Measurements from ENCODE around the gene CALR3. TPM values are rescaled to one million over a fixed set of nuclear protein-coding genes. Genes with fewer than 3 reads are reported as not detected.
A peak's percentile ranks its signal among the peaks of the same experiment; 100 is the strongest.

The CALR3 gene
- total RNA-seq, 1 donor from 2014 or later, result not detected

DNA sequence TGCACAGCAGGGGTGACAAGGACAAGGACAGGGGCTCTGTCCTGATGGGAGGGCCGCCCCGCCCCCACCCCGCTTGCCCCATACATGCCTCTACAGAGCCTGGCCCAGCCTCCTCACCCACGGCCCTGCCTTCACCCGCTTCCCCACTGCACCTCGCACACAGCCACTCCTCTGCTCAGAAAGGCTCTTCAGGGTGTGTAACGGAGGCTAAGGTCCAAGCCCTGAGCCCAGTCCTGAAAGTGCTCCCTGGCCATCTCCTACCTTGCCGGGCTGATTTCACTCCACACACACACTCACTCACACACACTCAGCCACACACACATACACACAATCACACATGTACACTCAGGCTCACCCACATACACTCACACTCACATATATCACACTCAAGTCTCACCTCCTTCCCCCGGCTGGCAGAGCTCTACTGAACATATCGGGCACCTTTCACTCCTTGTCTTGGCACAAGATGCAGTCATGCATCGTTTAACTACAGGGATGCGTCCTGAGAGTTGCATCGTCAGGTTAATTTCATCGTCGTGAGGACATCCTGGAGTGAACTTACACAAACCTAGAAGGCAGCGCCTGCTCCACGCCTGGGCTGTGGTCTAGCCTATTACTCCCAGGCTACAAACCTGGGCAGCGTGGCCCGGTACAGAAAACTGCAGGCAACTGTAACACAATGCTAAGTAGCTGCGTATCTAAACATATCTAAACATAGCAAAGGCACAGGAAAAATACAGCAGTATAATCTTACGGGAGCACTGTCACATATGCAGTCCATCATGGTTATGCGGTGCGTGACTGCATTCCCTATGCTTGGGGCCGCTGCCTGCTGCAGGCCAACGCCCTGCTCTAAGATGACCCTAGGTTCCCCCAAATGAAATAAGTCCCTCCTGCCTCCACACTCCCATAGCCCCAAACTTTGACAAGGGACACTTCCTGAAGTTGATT, 37.3 kb downstream of the CALR3 start:
- no peaks in the 10 kb centered on the region for H3K27me3 ChIP-seq (ENCODE audit: control insufficient read depth, insufficient read depth, low read length)
- no peak overlapping the region for H3K4me3 ChIP-seq (ENCODE audit: low read depth, low read length)
- TF ChIP-seq, protein P1, sequence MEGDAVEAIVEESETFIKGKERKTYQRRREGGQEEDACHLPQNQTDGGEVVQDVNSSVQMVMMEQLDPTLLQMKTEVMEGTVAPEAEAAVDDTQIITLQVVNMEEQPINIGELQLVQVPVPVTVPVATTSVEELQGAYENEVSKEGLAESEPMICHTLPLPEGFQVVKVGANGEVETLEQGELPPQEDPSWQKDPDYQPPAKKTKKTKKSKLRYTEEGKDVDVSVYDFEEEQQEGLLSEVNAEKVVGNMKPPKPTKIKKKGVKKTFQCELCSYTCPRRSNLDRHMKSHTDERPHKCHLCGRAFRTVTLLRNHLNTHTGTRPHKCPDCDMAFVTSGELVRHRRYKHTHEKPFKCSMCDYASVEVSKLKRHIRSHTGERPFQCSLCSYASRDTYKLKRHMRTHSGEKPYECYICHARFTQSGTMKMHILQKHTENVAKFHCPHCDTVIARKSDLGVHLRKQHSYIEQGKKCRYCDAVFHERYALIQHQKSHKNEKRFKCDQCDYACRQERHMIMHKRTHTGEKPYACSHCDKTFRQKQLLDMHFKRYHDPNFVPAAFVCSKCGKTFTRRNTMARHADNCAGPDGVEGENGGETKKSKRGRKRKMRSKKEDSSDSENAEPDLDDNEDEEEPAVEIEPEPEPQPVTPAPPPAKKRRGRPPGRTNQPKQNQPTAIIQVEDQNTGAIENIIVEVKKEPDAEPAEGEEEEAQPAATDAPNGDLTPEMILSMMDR (IDR thresholded peaks at IDR 0.05; ENCODE audit: insufficient read depth, low read length, poor library complexity, severe bottlenecking), result no peak
- DNase-seq (ENCODE audit: low read depth), result no peak
- H3K36me3 ChIP-seq (ENCODE audit: control insufficient read depth, insufficient read depth, low read length), result no peaks in the 10 kb centered on the region

DNA sequence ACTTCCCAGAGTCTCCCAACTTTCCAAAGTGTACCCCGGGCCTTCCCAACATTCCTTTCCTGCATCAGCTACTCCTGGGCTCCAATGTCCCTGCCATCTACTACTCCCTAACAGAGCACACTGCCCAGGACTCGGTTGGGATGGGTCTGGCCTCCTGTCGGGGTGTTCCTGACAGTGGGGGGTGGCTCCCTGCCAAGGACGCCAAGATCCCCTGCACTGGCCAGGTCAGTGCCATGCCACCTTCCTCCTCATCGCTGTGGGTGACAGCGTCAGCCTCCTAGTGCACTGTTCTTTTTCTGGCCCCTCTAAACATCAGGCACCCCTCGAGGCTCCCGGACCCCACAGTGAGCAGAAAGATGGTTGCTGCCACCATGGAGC, 38.0 kb downstream of the CALR3 start:
- Histone ChIP-seq H3K36me3 (ENCODE audit: control insufficient read depth, insufficient read depth, low read length) (no peaks in the 10 kb centered on the region), H3K27me3 (ENCODE audit: control insufficient read depth, insufficient read depth, low read length) (no peaks in the 10 kb centered on the region), H3K4me3 (ENCODE audit: low read depth, low read length) (no peak overlapping the region)
- DNase-seq (ENCODE audit: low read depth), result no peak
- TF ChIP-seq, protein P1 (IDR thresholded peaks at IDR 0.05; ENCODE audit: insufficient read depth, low read length, poor library complexity, severe bottlenecking), result no peak

DNA sequence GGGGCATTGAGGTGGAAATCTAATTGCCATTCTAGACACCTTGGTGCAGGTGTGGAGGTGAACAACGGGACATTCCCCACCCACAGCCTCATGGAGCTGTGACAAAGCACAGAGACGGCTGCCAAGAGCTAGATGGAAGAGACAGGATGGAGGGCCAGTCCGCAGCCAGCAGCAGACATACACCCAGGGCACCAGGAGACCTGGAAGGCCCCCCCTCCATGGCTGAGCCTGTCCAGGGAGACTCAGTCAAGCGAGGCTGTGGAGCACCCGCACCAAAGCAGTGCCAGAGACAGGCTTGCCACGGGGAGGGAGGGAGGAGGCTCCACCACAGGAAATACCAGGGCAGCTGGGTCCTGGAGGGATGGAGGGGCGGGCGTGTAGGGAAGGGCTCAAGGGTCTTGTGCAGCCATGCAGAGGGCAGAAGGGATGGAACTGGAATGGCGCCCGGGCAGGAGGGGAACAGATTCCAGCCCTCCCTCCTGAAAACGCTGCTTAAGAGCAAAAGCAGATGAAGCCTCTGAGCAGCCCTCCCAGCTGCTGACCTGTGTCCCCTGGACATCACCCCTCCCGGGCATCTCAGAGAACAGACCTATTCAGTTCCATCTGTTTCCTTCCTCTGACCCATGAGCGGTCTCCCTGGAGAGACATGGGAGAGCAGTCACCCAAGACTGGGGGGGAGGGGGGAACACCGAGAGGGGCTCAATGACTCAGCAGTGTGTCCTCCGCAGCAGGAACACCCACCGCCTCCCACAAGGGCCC, 38.6 kb downstream of the CALR3 start:
- TF ChIP-seq, protein P1 (IDR thresholded peaks at IDR 0.05; ENCODE audit: insufficient read depth, low read length, poor library complexity, severe bottlenecking), result no peak
- no peak for DNase-seq (ENCODE audit: low read depth)
- H3K4me3 ChIP-seq (ENCODE audit: low read depth, low read length), result peak overlapping the region; percentile 4
- no peaks in the 10 kb centered on the region for H3K36me3 ChIP-seq (ENCODE audit: control insufficient read depth, insufficient read depth, low read length)
- H3K27me3 ChIP-seq (ENCODE audit: control insufficient read depth, insufficient read depth, low read length), result no peaks in the 10 kb centered on the region

DNA sequence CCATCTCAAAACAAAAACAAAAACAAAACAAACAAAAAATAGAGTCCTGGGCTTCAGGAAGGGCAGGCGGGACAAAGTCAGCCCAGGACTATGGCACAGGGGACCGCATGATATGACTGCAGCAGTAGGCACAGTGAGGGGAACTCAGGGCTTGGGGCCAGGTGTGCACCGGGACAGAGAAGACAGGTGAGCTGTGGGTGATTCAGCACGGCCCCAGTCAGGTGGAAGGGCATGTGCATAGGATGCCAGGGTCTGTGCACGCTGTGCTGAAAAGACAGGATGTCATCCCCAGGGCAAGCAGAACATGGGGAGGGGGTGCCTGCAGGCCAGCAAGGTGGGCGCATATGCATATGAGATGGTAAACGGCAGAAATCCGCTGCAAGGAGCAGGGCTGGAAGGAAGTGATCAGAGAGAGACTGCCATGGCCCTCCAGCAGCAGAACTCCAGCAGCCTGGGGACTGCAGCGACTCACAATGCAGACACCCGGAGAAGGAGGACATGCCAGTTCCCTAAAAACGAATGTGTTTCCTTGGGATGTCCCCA, 39.2 kb downstream of the CALR3 start:
- no peak for DNase-seq (ENCODE audit: low read depth)
- peak overlapping the region; percentile 4 for H3K4me3 ChIP-seq (ENCODE audit: low read depth, low read length)
- TF ChIP-seq, protein P1 (IDR thresholded peaks at IDR 0.05; ENCODE audit: insufficient read depth, low read length, poor library complexity, severe bottlenecking), result no peak
- no peaks in the 10 kb centered on the region for H3K36me3 ChIP-seq (ENCODE audit: control insufficient read depth, insufficient read depth, low read length)
- no peaks in the 10 kb centered on the region for H3K27me3 ChIP-seq (ENCODE audit: control insufficient read depth, insufficient read depth, low read length)

DNA sequence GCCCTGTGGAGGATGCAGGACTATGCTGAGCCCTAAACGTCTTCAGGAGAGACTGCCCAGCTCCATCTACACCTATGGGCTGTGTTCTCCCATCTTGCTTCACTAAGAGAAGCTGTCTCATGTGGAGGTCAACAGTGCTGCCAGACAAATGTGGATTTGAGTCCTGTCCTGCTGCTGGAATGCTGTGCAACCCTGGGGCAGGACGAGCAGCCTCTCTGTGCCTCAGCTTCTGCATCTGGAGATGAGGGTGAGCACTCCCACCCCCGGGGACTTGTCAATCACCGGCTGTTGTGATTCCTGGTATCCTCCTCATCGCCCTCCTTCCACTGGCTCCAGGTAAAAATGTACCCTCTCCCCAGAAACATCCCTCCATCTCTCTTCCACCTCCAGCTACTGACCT, 40.5 kb downstream of the CALR3 start:
- DNase-seq (ENCODE audit: low read depth), result no peak
- TF ChIP-seq, protein P1 (IDR thresholded peaks at IDR 0.05; ENCODE audit: insufficient read depth, low read length, poor library complexity, severe bottlenecking), result no peak
- no peak overlapping the region for H3K4me3 ChIP-seq (ENCODE audit: low read depth, low read length)
- no peaks in the 10 kb centered on the region for H3K36me3 ChIP-seq (ENCODE audit: control insufficient read depth, insufficient read depth, low read length)
- no peaks in the 10 kb centered on the region for H3K27me3 ChIP-seq (ENCODE audit: control insufficient read depth, insufficient read depth, low read length)

Data from kidney epithelial cell (primary cell).